ENCODE data around the gene EPHA1. TPM values are rescaled to one million over a fixed set of nuclear protein-coding genes. Genes with fewer than 3 reads are reported as not detected.

Gene EPHA1
- polyA plus RNA-seq, 1 donor: 42.5 TPM

DNA sequence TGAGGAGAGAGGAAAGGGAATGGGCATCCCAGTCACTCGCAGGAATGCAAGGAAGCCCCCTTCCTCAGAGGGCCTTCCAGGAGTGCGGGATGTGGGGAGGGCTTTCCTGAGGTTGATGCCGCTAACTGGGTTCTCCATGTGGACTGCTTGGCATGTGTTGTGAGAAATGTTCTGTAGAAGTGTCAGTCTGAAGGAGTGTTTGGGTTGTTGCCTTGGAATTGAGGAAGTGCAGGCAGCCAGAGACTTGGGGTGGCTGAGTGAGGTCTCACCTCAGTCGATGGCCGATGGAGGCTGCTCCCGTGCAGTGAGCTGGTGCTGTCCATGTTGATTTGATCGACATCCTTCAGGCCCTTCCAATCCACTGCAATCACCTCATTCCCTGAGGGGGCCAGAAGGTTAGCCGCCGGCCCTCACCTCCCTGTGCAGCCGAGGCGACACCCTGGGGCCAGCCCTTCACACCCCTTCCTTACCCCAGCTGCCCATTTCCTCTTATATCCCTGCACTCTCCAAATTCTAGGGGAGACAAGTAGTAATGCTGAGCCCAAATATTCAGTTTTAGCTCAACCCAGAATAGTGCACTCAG lies 48.8 kb downstream of the EPHA1 start:
- Histone ChIP-seq H3K27me3 (ENCODE audit: control insufficient read depth, insufficient read depth, low read length) (peaks cover 57% of the 10 kb centered on the region), H3K9me3 (ENCODE audit: control insufficient read depth, low read depth, low read length) (no peaks in the 10 kb centered on the region), H3K27ac (ENCODE audit: low read length) (no peak overlapping the region), H3K36me3 (ENCODE audit: control insufficient read depth, insufficient read depth, low read length) (no peaks in the 10 kb centered on the region), H3K4me1 (ENCODE audit: control insufficient read depth, insufficient read depth, low read length) (peaks cover 3% of the 10 kb centered on the region), H3K4me3 (ENCODE audit: low read length) (no peak overlapping the region)
- WGBS (ENCODE audit: insufficient coverage, low lambda C conversion rate): no CpG with 5 or more reads among the region's 11 CpGs
- no peak for DNase-seq

GRCh38 chr7:143358626-143359025 lies 50.0 kb downstream of the EPHA1 start:
- no peak for DNase-seq
- no CpG with 5 or more reads among the region's 12 CpGs for WGBS (ENCODE audit: insufficient coverage, low lambda C conversion rate)

GRCh38 chr7:143356414-143357050 lies 52.1 kb downstream of the EPHA1 start:
- no peak for DNase-seq
- H3K27ac ChIP-seq (ENCODE audit: low read length): no peak overlapping the region
- H3K27me3 ChIP-seq (ENCODE audit: control insufficient read depth, insufficient read depth, low read length): peaks cover 32% of the 10 kb centered on the region
- H3K36me3 ChIP-seq (ENCODE audit: control insufficient read depth, insufficient read depth, low read length): no peaks in the 10 kb centered on the region
- no peaks in the 10 kb centered on the region for H3K9me3 ChIP-seq (ENCODE audit: control insufficient read depth, low read depth, low read length)
- no CpG with 5 or more reads among the region's 13 CpGs for WGBS (ENCODE audit: insufficient coverage, low lambda C conversion rate)
- H3K4me1 ChIP-seq (ENCODE audit: control insufficient read depth, insufficient read depth, low read length): no peaks in the 10 kb centered on the region
- no peak overlapping the region for H3K4me3 ChIP-seq (ENCODE audit: low read length)

More at GRCh38 chr7:143358626-143359025, 50.0 kb downstream of the EPHA1 start:
- no peaks in the 10 kb centered on the region for H3K9me3 ChIP-seq (ENCODE audit: control insufficient read depth, low read depth, low read length)
- H3K27me3 ChIP-seq (ENCODE audit: control insufficient read depth, insufficient read depth, low read length): peaks cover 49% of the 10 kb centered on the region
- H3K4me3 ChIP-seq (ENCODE audit: low read length): no peak overlapping the region
- H3K27ac ChIP-seq (ENCODE audit: low read length): no peak overlapping the region
- H3K36me3 ChIP-seq (ENCODE audit: control insufficient read depth, insufficient read depth, low read length): no peaks in the 10 kb centered on the region
- peaks cover 3% of the 10 kb centered on the region for H3K4me1 ChIP-seq (ENCODE audit: control insufficient read depth, insufficient read depth, low read length)

DNA sequence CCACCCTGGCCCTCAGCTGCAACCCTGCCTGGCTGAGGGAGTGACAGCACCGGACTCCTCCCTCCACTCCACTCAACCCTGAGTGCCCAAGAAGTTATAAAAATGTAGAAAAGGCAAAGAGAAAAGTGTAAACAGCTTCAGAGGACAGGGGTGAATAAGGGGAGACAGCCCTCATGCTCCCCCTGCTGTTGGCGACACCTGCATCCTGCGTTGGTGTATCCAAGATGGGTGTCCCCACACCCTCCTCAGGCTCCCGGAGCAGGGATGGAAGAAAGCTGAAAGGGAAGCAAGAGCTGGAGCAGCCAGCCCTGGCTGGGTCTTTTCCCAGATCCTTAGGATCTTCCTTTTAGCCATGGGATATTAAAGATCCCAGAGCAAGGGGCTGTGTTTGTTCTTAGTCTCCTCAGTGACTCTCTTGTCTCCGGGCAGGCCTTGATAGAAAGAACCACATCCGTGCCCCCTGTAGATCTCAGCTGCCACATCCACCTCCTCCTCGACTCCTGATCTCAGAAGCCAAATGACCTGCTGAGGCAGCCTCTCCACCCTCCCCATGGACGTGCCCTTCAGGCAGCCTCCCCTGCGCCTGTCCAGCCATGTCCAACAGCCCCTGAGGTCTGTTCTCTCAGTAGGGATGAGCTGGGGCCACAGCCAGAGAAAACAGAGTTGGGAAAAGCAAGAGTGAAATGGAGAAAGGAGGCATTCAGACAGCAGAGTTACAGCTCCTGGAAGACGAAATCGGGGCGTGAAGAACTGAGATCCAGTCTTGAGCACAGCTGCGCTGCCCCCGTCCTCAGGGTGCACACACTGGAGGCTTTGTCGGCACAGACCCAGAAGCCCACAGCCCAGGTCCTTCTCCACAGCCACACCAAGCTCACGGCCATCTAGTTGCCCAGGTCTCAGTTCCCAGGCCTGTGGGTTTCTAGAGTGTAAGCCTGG lies 52.9 kb downstream of the EPHA1 start:
- whole genome bisulfite sequencing (ENCODE audit: insufficient coverage, low lambda C conversion rate): no CpG with 5 or more reads among the region's 16 CpGs
- Histone ChIP-seq H3K36me3 (ENCODE audit: control insufficient read depth, insufficient read depth, low read length) (no peaks in the 10 kb centered on the region), H3K4me3 (ENCODE audit: low read length) (no peak overlapping the region), H3K27me3 (ENCODE audit: control insufficient read depth, insufficient read depth, low read length) (peaks cover 24% of the 10 kb centered on the region), H3K4me1 (ENCODE audit: control insufficient read depth, insufficient read depth, low read length) (no peaks in the 10 kb centered on the region), H3K9me3 (ENCODE audit: control insufficient read depth, low read depth, low read length) (no peaks in the 10 kb centered on the region), H3K27ac (ENCODE audit: low read length) (no peak overlapping the region)
- no peak for DNase-seq

DNA sequence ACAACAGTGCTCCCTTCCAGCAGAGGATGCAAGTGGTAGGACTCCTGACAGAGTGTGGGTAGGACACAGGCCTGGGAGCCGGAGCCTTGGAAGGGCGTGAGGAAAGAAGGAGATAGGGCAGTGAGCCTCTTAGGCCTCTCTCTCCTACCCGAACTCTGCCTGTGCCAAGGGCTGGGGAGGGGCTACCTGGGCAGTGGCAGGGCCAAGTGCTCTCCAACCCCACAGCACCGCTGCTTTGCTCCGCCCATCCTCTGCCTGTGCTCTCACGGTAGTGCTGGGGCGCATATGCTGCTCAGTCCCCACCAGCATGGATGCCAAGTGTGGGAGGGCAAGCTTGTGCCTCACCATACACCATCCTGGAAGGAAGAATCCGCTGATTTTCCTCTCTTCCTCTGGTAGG lies 53.7 kb downstream of the EPHA1 start:
- DNase-seq: no peak
- Histone ChIP-seq H3K9me3 (ENCODE audit: control insufficient read depth, low read depth, low read length) (no peaks in the 10 kb centered on the region), H3K27ac (ENCODE audit: low read length) (no peak overlapping the region), H3K36me3 (ENCODE audit: control insufficient read depth, insufficient read depth, low read length) (no peaks in the 10 kb centered on the region), H3K4me3 (ENCODE audit: low read length) (no peak overlapping the region), H3K4me1 (ENCODE audit: control insufficient read depth, insufficient read depth, low read length) (no peaks in the 10 kb centered on the region), H3K27me3 (ENCODE audit: control insufficient read depth, insufficient read depth, low read length) (peaks cover 20% of the 10 kb centered on the region)
- no CpG with 5 or more reads among the region's 8 CpGs for WGBS (ENCODE audit: insufficient coverage, low lambda C conversion rate)

DNA sequence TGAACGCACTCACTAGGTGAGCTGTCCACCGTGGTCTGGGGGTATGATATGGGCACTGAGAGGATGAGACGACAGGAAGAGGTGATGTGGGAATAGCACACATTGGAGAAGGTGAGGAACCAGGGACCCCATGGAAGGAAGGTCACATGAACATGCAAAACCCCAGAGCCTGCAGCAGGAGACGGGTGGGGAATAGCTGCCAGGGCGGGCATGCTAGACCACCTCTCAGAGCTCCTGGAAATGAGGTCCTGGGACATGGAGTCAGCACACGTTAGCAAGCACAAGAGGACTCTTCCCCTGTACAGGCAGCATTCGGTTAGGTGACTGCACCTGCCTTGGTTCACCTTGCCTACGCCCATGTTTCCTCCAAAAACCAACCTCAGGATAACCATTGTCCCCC lies 54.3 kb downstream of the EPHA1 start:
- Histone ChIP-seq H3K4me1 (ENCODE audit: control insufficient read depth, insufficient read depth, low read length) (no peaks in the 10 kb centered on the region), H3K36me3 (ENCODE audit: control insufficient read depth, insufficient read depth, low read length) (no peaks in the 10 kb centered on the region), H3K9me3 (ENCODE audit: control insufficient read depth, low read depth, low read length) (no peaks in the 10 kb centered on the region), H3K27ac (ENCODE audit: low read length) (no peak overlapping the region), H3K4me3 (ENCODE audit: low read length) (no peak overlapping the region), H3K27me3 (ENCODE audit: control insufficient read depth, insufficient read depth, low read length) (peaks cover 14% of the 10 kb centered on the region)
- DNase-seq: no peak
- 86% methylated on average over 2 of the region's 8 CpGs for WGBS (ENCODE audit: insufficient coverage, low lambda C conversion rate)

DNA sequence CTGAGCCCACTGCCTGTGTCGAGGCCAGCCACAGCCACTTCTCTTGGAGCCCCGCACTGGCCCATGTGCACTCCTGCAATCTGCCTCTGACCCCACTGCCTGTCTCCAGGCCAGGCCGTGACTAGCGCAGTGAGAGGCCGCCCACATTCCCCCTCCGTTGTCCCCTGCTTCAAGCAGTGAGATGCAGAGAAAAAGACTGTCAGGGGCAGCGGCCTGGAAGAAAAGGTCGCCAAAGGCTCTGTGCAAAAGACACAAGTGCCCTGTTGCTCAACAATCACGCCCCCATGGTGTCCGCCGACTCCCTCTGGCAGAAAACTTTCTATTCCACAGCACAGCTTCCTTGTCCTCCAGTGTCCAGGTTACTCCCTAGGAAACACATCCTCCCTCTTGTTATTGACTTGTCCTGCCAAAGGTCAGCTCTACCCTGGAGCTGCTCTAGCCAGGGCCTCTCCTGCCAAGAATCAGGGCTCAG lies 56.1 kb downstream of the EPHA1 start:
- H3K27ac ChIP-seq (ENCODE audit: low read length): no peak overlapping the region
- DNase-seq: no peak
- WGBS (ENCODE audit: insufficient coverage, low lambda C conversion rate): no CpG with 5 or more reads among the region's 11 CpGs
- H3K36me3 ChIP-seq (ENCODE audit: control insufficient read depth, insufficient read depth, low read length): no peaks in the 10 kb centered on the region
- H3K4me1 ChIP-seq (ENCODE audit: control insufficient read depth, insufficient read depth, low read length): no peaks in the 10 kb centered on the region
- no peaks in the 10 kb centered on the region for H3K9me3 ChIP-seq (ENCODE audit: control insufficient read depth, low read depth, low read length)
- H3K4me3 ChIP-seq (ENCODE audit: low read length): no peak overlapping the region
- peaks cover 12% of the 10 kb centered on the region for H3K27me3 ChIP-seq (ENCODE audit: control insufficient read depth, insufficient read depth, low read length)

DNA sequence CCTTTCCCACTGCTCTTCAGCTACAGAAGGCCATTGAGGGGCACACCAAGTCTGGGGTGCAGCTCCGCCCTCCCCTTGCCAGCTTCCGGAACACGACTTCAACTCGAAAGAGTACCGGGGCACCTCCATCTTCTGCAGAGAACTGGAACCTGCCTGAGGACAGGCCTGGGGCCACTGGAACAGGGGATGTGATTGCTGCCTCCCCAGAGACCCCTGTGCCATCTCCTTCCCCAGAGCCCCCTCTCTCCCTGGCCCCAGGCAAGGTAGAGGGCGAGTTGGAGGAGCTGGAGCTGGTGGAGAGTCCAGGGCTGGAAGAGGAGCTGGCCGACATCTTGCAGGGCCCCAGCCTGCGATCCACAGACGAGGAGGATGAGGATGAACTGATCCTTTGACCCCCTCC lies 57.1 kb downstream of the EPHA1 start:
- H3K36me3 ChIP-seq (ENCODE audit: control insufficient read depth, insufficient read depth, low read length): no peaks in the 10 kb centered on the region
- no CpG with 5 or more reads among the region's 9 CpGs for WGBS (ENCODE audit: insufficient coverage, low lambda C conversion rate)

DNA sequence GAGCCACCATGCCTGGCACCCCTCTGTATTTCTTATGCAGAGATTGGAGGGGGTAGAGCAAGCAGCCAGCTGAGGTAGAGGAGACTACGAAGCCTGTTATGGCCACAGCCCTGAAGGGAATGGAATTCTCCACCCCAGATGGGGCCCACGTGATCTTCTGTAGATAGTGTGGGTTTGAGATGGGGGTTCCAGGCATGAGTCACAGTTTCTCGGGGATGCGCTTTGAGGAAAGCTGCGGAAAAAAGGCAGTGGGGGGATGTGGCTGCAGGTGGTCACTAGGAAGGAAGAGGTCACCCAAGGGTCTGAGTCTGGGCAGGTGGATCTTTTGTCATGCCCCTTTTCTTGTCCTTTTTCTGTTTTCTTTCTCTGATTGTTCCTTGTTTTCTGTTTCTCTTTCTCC lies 57.6 kb downstream of the EPHA1 start:
- Histone ChIP-seq H3K9me3 (ENCODE audit: control insufficient read depth, low read depth, low read length) (no peaks in the 10 kb centered on the region), H3K4me1 (ENCODE audit: control insufficient read depth, insufficient read depth, low read length) (no peaks in the 10 kb centered on the region), H3K4me3 (ENCODE audit: low read length) (no peak overlapping the region), H3K27me3 (ENCODE audit: control insufficient read depth, insufficient read depth, low read length) (peaks cover 13% of the 10 kb centered on the region), H3K36me3 (ENCODE audit: control insufficient read depth, insufficient read depth, low read length) (no peaks in the 10 kb centered on the region), H3K27ac (ENCODE audit: low read length) (no peak overlapping the region)
- WGBS (ENCODE audit: insufficient coverage, low lambda C conversion rate): no CpG with 5 or more reads among the region's 5 CpGs
- no peak for DNase-seq

More for the DNA sequence above, 57.1 kb downstream of the EPHA1 start:
- peaks cover 11% of the 10 kb centered on the region for H3K27me3 ChIP-seq (ENCODE audit: control insufficient read depth, insufficient read depth, low read length)
- no peak overlapping the region for H3K27ac ChIP-seq (ENCODE audit: low read length)
- DNase-seq: no peak
- H3K9me3 ChIP-seq (ENCODE audit: control insufficient read depth, low read depth, low read length): no peaks in the 10 kb centered on the region
- H3K4me3 ChIP-seq (ENCODE audit: low read length): no peak overlapping the region
- no peaks in the 10 kb centered on the region for H3K4me1 ChIP-seq (ENCODE audit: control insufficient read depth, insufficient read depth, low read length)

DNA sequence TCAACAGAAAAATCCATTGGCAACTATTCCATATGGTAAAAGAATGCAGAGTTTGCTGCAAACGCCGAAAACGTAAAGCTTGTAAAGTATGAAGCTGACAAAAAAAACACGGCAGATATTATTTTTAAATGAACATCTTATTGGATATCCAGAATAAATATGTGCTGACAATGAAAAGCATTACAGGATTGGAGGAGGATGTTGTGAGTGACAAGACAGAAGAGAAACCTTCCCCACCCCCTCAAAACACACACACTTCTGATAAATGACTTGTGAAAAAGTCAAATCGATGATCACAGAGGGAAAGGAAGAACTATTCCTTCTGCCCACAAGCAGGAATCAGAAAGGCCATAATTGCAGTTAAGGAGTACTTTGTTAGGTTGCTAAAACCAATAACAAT lies 60.7 kb downstream of the EPHA1 start:
- Histone ChIP-seq H3K4me3 (ENCODE audit: low read length) (no peak overlapping the region), H3K9me3 (ENCODE audit: control insufficient read depth, low read depth, low read length) (no peaks in the 10 kb centered on the region), H3K4me1 (ENCODE audit: control insufficient read depth, insufficient read depth, low read length) (peaks cover 6% of the 10 kb centered on the region), H3K27me3 (ENCODE audit: control insufficient read depth, insufficient read depth, low read length) (peaks cover 16% of the 10 kb centered on the region), H3K36me3 (ENCODE audit: control insufficient read depth, insufficient read depth, low read length) (no peaks in the 10 kb centered on the region), H3K27ac (ENCODE audit: low read length) (no peak overlapping the region)
- WGBS (ENCODE audit: insufficient coverage, low lambda C conversion rate): 71% methylated on average over 1 of the region's 5 CpGs
- no peak for DNase-seq
